Gastrocnemius medialis (tissue), 4 donors: ENCODE measurements around the gene IKBKE. TPM values are rescaled to one million over a fixed set of nuclear protein-coding genes. Genes with fewer than 3 reads are reported as not detected.

Source experiments
- ATAC-seq, 2 donors: fragments of 150-250 bp; one replicate each; pipeline ENCODE4 v1.9.1; 2016
- DNase-seq, 2 donors: peaks; one replicate each; pipeline ENCODE4 v3.0.0-alpha.2; 2019
- H3K27ac ChIP-seq, 4 donors: fragments of 200-600 bp; sonication (generic); 1 replicate in 1 of 4; 2 replicates in 3 of 4; pipeline ENCODE4 v1.5.1; 2016 to 2018; ENCODE audit warnings: mild to moderate bottlenecking in 2 of 4, moderate library complexity in 1 of 4
- H3K27me3 ChIP-seq, 3 donors: fragments of 200-600 bp; sonication (generic) in 2 of 3; 1 replicate in 1 of 3; 2 replicates in 2 of 3; pipeline versions ENCODE4 v1.5.1 to v1.6.0; 2016 to 2019; ENCODE audit warnings: mild to moderate bottlenecking in 1 of 3, moderate library complexity in 1 of 3
- H3K36me3 ChIP-seq, 2 donors: fragments of 200-600 bp; sonication (generic) in 1 of 2; one replicate each; pipeline ENCODE4 v1.5.1; 2017 to 2018
- H3K4me1 ChIP-seq, 2 donors: fragments of 200-600 bp; sonication (generic) in 1 of 2; one replicate each; pipeline ENCODE4 v1.5.1; 2016 to 2017; ENCODE audit warnings: mild to moderate bottlenecking in 2 of 2
- H3K4me3 ChIP-seq, 4 donors: fragments of 200-600 bp; sonication (generic) in 3 of 4; 1 replicate in 1 of 4; 2 replicates in 3 of 4; pipeline ENCODE4 v1.5.1; 2016 to 2019; ENCODE audit warnings: mild to moderate bottlenecking in 2 of 4
- H3K9me3 ChIP-seq, 3 donors: fragments of 200-600 bp; sonication (generic) in 2 of 3; 1 replicate in 1 of 3; 2 replicates in 2 of 3; pipeline ENCODE4 v1.5.1; 2016 to 2019
- POLR2A ChIP-seq, 2 donors: fragments of 450-650 bp; IDR thresholded peaks; one replicate each; pipeline ENCODE4 v1.6.1; 2017; ENCODE audit warnings: antibody characterized with exemption in 2 of 2, mild to moderate bottlenecking in 2 of 2, moderate library complexity in 2 of 2
- in situ Hi-C, 4 donors: fragments of 200-750 bp; cut with MboI; loops; one replicate each; pipeline versions ENCODE4 v1.15.0 to v1.8.0; 2017; ENCODE audit warnings: low sequenced_read_pairs in 4 of 4
- intact Hi-C: fragments of 100-400 bp; cut with DNase I; formaldehyde crosslinking; loops from one replicate; pipeline ENCODE4 v1.15.1; 2023; ENCODE audit warnings: low total_unique reads
- total RNA-seq, 4 donors: library from RNA; depleted of rRNA; stranded (reverse); fragments of >200 nt; gene quantifications; one replicate each; pipeline versions ENCODE4 v1.1.0 to v1.2.3, GENCODE V29; 2016
- TF ChIP-seq, protein P1 (sequence below), 5 experiments: fragments of 450-650 bp in 3 of 5; fragments of 200-600 bp in 2 of 5; sonication (generic) in 2 of 5; IDR thresholded peaks in 4 of 5; conservative IDR thresholded peaks in 1 of 5; 1 replicate in 4 of 5; 2 replicates in 1 of 5; pipeline ENCODE4 v1.5.1; 2016 to 2019; ENCODE audit warnings: antibody characterized with exemption in 5 of 5, mild to moderate bottlenecking in 3 of 5, moderate library complexity in 3 of 5

IKBKE gene
- total RNA-seq, 4 donors from 2014 or later: 0.81 to 1.1 (median 0.84) TPM; not detected in 1

DNA sequence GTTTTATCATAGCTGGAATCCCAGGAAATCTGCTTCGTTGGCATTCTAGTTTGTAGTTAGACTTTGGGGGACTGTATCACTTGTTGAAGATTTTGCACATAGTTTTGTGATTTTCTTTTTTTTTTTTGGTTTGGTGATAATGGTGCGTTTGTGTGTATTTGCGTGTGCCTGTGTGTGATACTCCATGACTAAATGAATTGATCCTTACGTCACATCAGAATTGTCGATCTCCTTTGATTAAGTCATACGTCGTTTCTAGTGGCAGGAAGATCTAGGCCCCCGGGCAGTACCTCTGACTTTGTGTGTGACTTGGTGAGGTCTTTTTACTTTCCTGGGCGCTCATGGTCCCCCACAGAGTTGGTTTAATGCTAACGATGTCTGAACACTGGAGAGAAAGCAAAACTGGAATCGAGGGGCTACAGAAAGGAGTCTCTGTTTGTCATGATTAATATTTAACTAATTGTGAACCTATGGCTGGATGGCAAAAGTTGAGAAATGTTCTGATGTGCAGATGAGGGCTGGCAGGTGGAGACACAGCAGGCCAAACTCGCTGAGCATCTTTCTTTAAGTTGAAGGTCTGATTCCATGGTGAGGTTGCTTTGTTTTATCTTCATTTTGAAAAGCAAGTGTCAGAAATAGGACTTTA, 39.5 kb downstream of the IKBKE start:
- peaks cover 11 to 18% of the 10 kb centered on the region in 2 donors for H3K4me1 ChIP-seq
- H3K4me3 ChIP-seq: no peak overlapping the region
- no peaks in the 10 kb centered on the region for H3K9me3 ChIP-seq
- in situ Hi-C loops: no loop called here
- no peak for DNase-seq
- H3K27ac ChIP-seq: no peak overlapping the region
- H3K36me3 ChIP-seq: no peaks in the 10 kb centered on the region
- H3K27me3 ChIP-seq: peaks cover 13 to 26% (median 19%) of the 10 kb centered on the region in 3 donors
- intact Hi-C loops: loop anchor here (5.0 to 10.0 kb wide), 3 partner anchors 43 to 787 kb away; partner anchors contain the start of genes PFKFB2 and YOD1
- no peak for TF ChIP-seq POLR2A (IDR thresholded peaks at IDR 0.05)
- TF ChIP-seq, protein P1, sequence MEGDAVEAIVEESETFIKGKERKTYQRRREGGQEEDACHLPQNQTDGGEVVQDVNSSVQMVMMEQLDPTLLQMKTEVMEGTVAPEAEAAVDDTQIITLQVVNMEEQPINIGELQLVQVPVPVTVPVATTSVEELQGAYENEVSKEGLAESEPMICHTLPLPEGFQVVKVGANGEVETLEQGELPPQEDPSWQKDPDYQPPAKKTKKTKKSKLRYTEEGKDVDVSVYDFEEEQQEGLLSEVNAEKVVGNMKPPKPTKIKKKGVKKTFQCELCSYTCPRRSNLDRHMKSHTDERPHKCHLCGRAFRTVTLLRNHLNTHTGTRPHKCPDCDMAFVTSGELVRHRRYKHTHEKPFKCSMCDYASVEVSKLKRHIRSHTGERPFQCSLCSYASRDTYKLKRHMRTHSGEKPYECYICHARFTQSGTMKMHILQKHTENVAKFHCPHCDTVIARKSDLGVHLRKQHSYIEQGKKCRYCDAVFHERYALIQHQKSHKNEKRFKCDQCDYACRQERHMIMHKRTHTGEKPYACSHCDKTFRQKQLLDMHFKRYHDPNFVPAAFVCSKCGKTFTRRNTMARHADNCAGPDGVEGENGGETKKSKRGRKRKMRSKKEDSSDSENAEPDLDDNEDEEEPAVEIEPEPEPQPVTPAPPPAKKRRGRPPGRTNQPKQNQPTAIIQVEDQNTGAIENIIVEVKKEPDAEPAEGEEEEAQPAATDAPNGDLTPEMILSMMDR (IDR thresholded peaks at IDR 0.05 in 4 of 5, conservative IDR thresholded peaks at IDR 0.05 in 1 of 5): no peak
- ATAC-seq: no peak

DNA sequence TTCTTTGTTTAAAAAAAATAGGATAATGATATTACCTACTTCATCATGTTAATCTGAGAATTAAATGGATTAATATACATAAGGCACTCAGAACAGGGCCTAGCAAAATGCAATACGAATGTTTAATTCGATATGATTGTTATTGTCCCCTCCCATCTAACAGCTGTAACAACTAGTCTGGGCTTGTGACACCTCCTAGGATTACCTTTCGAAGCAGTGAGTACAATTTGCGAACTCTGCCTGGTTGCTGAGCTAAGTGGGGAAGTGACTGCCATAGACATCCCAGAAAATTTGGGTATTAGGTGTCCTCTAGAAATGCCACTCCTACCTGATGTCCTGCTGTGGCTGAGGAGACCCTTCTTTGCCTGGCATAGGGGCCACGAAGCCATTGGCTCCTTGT, 40.1 kb downstream of the IKBKE start:
- Histone ChIP-seq H3K36me3 (no peaks in the 10 kb centered on the region), H3K4me1 (peaks cover 11 to 17% of the 10 kb centered on the region in 2 donors), H3K27me3 (peaks cover 13 to 26% (median 19%) of the 10 kb centered on the region in 3 donors), H3K4me3 (no peak overlapping the region), H3K27ac (no peak overlapping the region), H3K9me3 (no peaks in the 10 kb centered on the region)
- in situ Hi-C loops (no loop called here), intact Hi-C loops (loop anchor here (5.0 kb wide), 1 partner anchor 788 kb away; no protein-coding TSS in a partner anchor)
- DNase-seq (no peak), ATAC-seq (no peak)
- TF ChIP-seq POLR2A (IDR thresholded peaks at IDR 0.05): no peak
- TF ChIP-seq, protein P1 (IDR thresholded peaks at IDR 0.05 in 4 of 5, conservative IDR thresholded peaks at IDR 0.05 in 1 of 5): no peak

DNA sequence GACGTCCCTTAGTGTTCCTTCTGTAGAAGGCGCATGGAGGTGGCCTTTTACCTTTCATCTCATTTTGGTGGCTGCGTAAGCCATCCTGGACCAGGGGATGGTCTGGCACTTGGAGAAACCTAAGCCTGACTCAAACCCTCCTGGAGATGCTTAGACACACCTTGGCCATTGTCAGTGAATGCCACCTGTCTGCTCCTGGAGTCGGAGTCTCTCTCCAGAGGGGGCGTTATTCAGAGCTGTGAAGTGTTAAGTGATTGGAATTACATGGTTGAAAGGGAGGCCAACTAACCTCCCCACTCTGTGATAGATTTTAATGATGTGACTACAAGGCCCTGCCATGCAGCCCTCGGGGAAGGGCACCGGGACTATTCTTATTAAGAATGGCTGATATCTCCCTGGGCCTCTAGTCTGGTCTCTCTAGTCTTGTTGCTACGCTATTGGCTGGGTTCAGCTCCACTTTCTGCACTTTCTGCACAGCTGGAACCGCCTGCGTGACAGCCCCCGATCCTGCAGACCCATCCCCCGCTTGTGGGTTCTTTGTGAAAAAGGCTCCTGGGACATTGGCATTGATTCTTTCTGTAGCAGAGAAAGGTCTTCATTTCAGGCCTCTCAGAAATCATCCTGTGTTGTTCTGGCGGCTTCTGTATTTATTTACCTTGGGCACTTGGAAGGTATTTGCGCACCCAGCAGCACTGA, 41.2 kb downstream of the IKBKE start:
- Histone ChIP-seq H3K9me3 (no peaks in the 10 kb centered on the region), H3K4me3 (no peak overlapping the region), H3K36me3 (no peaks in the 10 kb centered on the region), H3K4me1 (peaks cover 11 to 17% of the 10 kb centered on the region in 2 donors), H3K27ac (no peak overlapping the region), H3K27me3 (peaks cover 13 to 19% (median 18%) of the 10 kb centered on the region in 3 donors)
- in situ Hi-C loops (no loop called here), intact Hi-C loops (loop anchor here (5.0 kb wide), 1 partner anchor 789 kb away; no protein-coding TSS in a partner anchor)
- no peak for ATAC-seq
- TF ChIP-seq POLR2A (IDR thresholded peaks at IDR 0.05): no peak
- TF ChIP-seq, protein P1 (IDR thresholded peaks at IDR 0.05 in 4 of 5, conservative IDR thresholded peaks at IDR 0.05 in 1 of 5): no peak
- no peak for DNase-seq

DNA sequence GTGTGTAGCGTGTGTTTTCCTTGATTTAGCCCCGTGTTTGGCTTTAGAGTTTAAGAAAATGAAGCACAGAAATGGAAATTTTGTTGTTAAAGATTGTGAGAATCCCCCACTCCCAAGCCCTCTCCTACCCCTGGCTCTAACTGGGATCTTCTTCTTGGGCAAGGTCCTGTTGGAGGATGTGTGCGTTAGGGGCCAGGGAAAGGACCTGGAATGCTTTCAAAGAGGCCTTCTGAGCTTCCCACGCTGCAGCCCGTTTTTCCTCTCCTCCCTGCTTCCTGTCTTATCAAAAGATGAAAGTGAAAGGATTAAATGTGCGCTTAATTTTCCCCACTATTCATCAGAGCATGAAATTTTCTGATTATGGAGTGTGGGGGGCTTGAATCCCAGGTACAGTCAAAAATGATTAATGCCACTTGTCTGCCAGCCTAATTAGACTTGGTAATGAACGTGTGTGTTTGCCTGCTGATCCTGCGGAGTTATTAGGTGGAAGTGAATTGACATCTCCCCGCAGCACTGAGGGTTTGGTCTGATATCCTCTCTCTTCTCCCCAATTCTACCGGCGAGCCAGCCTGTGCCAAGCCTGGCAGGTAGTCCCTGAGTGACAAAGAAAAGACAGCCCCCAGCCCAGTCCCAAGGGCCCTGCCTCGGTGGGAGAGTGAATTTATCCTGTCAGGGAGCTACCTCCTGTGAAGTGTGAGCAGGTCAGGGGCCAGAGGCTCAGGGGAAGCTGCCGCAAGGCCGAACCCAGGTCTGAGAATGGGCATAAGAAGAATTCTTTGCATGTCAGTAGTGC, 42.0 kb downstream of the IKBKE start:
- Histone ChIP-seq H3K36me3 (no peaks in the 10 kb centered on the region), H3K27me3 (peaks cover 9 to 16% (median 10%) of the 10 kb centered on the region in 3 donors), H3K4me1 (peaks cover 7 to 12% of the 10 kb centered on the region in 2 donors), H3K4me3 (no peak overlapping the region), H3K9me3 (no peaks in the 10 kb centered on the region), H3K27ac (no peak overlapping the region)
- intact Hi-C loops (loop anchor here (5.0 kb wide), 1 partner anchor 790 kb away; no protein-coding TSS in a partner anchor), in situ Hi-C loops (no loop called here)
- ATAC-seq (no peak), DNase-seq (no peak)
- no peak for TF ChIP-seq POLR2A (IDR thresholded peaks at IDR 0.05)
- TF ChIP-seq, protein P1 (IDR thresholded peaks at IDR 0.05 in 4 of 5, conservative IDR thresholded peaks at IDR 0.05 in 1 of 5): no peak
